ENCODE measurements around the gene ATN1.

Gene ATN1

GRCh38 chr12:6912164-6912935 lies 15.4 kb upstream of the ATN1 start:
- H2AFZ ChIP-seq (ENCODE audit: low read depth): no peak overlapping the region
- H3K27me3 ChIP-seq (ENCODE audit: insufficient read depth, low read depth): peaks cover 11% of the 10 kb centered on the region; the same call in 1 of the 2 replicates

GRCh38 chr12:6914246-6914946 lies 13.4 kb upstream of the ATN1 start, which contains the start of gene ENO2:
ENO2 (plus strand) TSS chr12:6914580; CDS start chr12:6915833, 1,253 bp downstream.
- H3K36me3 ChIP-seq (ENCODE audit: insufficient read depth): no peaks in the 10 kb centered on the region
- H3K27me3 ChIP-seq (ENCODE audit: insufficient read depth, low read depth): peaks cover 11% of the 10 kb centered on the region; the same call in 1 of the 2 replicates
- no peaks in the 10 kb centered on the region for H3K79me2 ChIP-seq (ENCODE audit: insufficient read depth, low read depth)
- no peaks in the 10 kb centered on the region for H4K20me1 ChIP-seq (ENCODE audit: insufficient read depth)
- H2AFZ ChIP-seq (ENCODE audit: low read depth): peak within 1 kb of the TSS; percentile 82
- no peak within 1 kb of the TSS for H3K9ac ChIP-seq
- H3K4me1 ChIP-seq (ENCODE audit: low read depth, poor library complexity, severe bottlenecking): peaks cover 8% of the 10 kb centered on the region
- H3K4me2 ChIP-seq: peak within 1 kb of the TSS; percentile 84
- no peak within 1 kb of the TSS for H3K27ac ChIP-seq
- no peak within 1 kb of the TSS for H3K4me3 ChIP-seq (IDR thresholded peaks at IDR 0.05; ENCODE audit: insufficient read depth, low read depth, low read length)
- TF ChIP-seq CTCF (conservative IDR thresholded peaks at IDR 0.05; ENCODE audit: low read depth, low read length): no peak

More at GRCh38 chr12:6912164-6912935, 15.4 kb upstream of the ATN1 start:
- Histone ChIP-seq H3K79me2 (ENCODE audit: insufficient read depth, low read depth) (no peaks in the 10 kb centered on the region), H3K27ac (no peak overlapping the region), H3K9ac (no peak overlapping the region), H3K4me3 (IDR thresholded peaks at IDR 0.05; ENCODE audit: insufficient read depth, low read depth, low read length) (no peak overlapping the region), H4K20me1 (ENCODE audit: insufficient read depth) (no peaks in the 10 kb centered on the region), H3K36me3 (ENCODE audit: insufficient read depth) (no peaks in the 10 kb centered on the region), H3K4me2 (no peak overlapping the region), H3K4me1 (ENCODE audit: low read depth, poor library complexity, severe bottlenecking) (peaks cover 8% of the 10 kb centered on the region)
- no peak for TF ChIP-seq CTCF (conservative IDR thresholded peaks at IDR 0.05; ENCODE audit: low read depth, low read length)

GRCh38 chr12:6914947-6915788 lies 12.6 kb upstream of the ATN1 start:
- H3K9ac ChIP-seq: no peak overlapping the region

More at GRCh38 chr12:6914947-6915788, 12.6 kb upstream of the ATN1 start:
- Histone ChIP-seq H3K4me3 (IDR thresholded peaks at IDR 0.05; ENCODE audit: insufficient read depth, low read depth, low read length) (no peak overlapping the region), H2AFZ (ENCODE audit: low read depth) (peak overlapping the region; percentile 82), H3K36me3 (ENCODE audit: insufficient read depth) (no peaks in the 10 kb centered on the region), H3K4me1 (ENCODE audit: low read depth, poor library complexity, severe bottlenecking) (peaks cover 11% of the 10 kb centered on the region), H3K79me2 (ENCODE audit: insufficient read depth, low read depth) (no peaks in the 10 kb centered on the region), H4K20me1 (ENCODE audit: insufficient read depth) (no peaks in the 10 kb centered on the region), H3K27ac (no peak overlapping the region), H3K27me3 (ENCODE audit: insufficient read depth, low read depth) (peaks cover 11% of the 10 kb centered on the region; the same call in 1 of the 2 replicates), H3K4me2 (peak overlapping the region; percentile 84)
- no peak for TF ChIP-seq CTCF (conservative IDR thresholded peaks at IDR 0.05; ENCODE audit: low read depth, low read length)

Data from KMS-11 (cell line).